Stimulated activated CD4-positive, alpha-beta T cell treated with anti-CD3 and anti-CD28 coated beads, Interleukin-4, amount 100 ng/mL, for 4 hours (primary cell): ENCODE data around the gene MCTP1.

Experiments
- DNase-seq, 2 experiments: peaks; one replicate each; pipeline ENCODE4 v3.0.0-alpha.2; 2020

Gene MCTP1

GRCh38 chr5:95069021-95069420 lies 215.9 kb downstream of the MCTP1 start:
- DNase-seq, result no peak

DNA sequence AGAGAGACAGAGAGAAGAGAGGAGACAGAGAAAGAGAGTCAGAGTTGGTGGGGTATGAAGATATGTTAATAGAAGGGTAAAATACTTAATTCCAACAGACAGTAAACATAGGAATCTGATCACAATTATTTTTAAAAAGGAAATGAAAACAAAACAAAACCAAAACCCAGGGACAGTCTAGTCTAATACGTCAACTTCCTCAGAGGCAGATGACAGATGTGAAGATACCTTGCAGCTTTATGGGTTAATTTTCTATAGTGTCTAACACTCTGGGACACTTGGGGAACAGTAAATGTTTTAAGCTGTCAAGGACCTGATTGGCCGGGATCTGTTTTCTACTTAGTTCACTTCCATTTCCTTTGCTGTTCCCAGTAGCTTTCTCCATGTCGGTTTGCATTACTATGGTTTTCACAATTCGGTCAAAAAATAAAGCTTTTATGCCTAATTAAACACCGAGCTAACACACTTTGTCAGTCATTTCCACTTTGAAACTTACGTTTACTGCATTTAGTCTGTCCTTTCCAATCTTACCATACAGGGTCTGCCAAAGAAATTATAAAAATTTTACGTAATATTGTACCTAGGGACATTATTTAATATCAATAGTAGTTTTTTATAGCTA lies 216.5 kb downstream of the MCTP1 start:
- DNase-seq, result no peak

DNA sequence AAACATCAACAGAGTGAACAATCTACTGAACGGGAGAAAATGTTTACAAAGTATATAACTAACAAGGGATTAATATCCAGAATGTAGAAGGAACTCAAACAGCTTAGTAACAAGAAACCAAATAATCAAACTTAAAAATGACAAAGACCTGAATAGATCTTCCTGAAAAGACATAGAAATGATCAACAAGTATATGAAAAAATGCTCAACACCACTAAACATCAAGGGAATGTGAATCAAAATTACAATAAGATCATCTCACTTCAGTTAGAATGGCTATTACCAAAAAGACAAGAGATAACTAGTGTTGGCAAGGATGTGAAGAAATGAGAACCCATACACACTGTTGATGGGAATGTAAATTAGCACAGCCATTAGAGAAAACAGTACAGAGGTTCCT lies 218.8 kb downstream of the MCTP1 start:
- DNase-seq, result no peak

DNA sequence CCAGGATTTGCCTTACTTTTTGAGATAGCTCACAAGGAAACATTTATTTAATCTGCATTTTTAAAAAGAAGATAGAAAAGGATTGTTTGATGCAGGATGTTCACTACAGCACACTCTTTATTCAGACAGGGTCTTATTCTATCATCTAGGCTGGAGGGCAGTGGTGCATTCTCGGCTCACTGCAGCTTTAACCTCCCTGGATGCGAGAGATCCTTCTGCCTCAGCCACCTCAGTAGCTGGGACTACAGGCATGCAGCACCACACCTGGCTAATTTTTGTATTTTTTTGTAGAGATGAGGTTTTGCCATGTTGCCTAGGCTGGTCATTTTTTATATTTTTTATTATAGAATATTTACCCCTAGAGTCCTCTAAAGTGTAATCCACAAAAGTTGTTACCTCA lies 221.4 kb downstream of the MCTP1 start:
- DNase-seq, result no peak

- no peak for DNase-seq
Observed at GRCh38 chr5:95060098-95060497, 224.8 kb downstream of the MCTP1 start.

- DNase-seq, result no peak
Observed at GRCh38 chr5:95059636-95060035, 225.3 kb downstream of the MCTP1 start.

DNA sequence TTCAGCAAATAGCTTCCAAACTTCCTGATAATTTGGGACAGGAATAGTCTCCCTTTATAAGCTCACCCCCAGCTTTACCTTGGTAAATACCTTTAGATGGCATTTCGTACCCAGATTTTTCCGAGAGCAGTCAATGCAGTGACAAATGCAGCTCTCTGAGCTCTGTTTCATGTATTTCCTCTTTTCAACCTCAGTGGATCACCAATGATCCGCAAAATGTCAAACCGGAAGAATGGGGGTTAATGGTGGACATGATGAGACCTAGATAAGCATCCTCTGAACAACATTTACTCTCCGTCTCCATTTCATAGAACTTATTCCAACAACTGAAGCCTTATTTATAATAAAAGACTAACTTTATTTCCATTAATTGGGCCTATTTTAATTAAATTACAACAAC lies 227.3 kb downstream of the MCTP1 start:
- DNase-seq, result no peak

DNA sequence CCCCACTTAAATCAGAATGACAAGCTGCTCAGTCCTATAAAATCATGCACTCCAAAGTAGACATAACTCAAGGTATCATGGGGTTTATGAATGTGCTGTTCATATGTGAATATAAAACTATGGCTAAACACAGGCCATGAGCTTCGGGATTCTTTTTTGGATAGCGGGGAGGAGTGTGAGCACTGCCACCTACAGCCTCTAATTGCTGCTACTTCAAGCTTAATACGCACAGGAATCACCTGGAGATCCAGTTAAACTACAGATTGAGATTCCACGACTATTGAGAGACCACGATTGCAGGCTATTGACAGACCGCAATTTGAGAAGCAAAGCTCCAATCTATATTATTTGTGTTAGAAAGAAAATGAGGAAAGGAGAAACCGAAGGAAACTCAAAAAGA lies 231.6 kb downstream of the MCTP1 start:
- DNase-seq, result no peak

GRCh38 chr5:95050708-95051107 lies 234.2 kb downstream of the MCTP1 start:
- no peak for DNase-seq

DNA sequence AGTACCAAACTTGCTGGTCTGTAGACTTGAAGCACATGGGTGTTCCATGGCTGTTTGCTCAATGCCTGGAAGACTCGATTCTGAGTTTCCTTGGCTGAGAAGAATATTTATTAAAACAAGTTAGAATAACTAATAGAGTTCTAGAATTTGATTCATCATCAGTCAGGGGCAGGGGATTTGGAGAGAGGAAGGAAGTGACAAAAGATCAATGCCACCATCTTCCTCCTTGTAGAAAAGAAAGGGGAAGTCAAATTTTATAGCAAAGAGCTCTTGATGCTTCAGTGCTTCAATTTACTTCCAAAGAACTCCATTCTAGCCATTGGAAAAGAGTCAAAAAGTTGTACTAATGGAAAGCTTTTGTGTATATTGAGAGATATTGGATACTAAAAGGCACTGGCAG lies 236.3 kb downstream of the MCTP1 start:
- DNase-seq, result no peak

- DNase-seq, result no peak
Observed at GRCh38 chr5:95045181-95045965, 239.5 kb downstream of the MCTP1 start.

DNA sequence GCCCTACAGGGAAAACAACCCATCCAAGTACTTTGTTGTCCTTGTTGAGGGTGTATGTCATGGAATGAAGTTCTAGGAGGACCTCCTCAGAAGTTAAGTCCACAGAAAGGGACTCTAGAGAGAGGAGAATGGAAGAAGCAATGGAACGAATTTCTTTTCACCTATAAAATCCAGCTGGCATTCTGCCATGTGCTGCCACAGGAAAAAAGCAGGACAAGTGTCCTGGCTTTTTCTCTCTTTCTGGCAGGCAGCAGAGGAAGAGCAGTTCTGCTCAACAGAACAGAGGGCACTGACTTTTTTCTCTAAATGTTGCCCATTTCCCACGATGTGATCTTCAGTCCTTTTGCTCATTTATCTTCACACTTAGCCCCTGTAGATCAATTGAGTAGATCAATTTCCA lies 240.8 kb downstream of the MCTP1 start:
- no peak for DNase-seq

- no peak for DNase-seq
Observed at GRCh38 chr5:95043648-95044047, 241.2 kb downstream of the MCTP1 start.

DNA sequence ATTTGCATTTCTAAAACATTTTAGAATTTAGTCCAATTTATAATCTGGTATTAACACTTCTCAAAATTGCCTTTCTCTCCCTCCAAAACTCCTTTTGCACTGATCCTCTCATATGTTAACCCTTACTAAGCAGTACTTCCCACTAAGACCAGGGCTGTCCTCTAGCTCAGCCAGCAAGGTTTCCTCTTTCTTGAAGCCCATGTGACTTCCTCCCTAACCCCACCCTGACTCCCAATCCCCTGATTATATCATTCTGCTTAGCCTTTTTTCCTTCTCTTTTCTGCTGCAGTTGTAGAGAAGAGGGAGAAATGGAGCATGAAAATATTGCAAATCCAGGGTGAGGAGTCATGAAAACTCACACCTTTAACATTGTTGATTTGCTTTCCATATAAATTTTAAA lies 241.7 kb downstream of the MCTP1 start:
- no peak for DNase-seq

GRCh38 chr5:95042037-95042436 lies 242.9 kb downstream of the MCTP1 start:
- DNase-seq, result no peak

- no peak for DNase-seq
Observed at GRCh38 chr5:95035891-95036685, 248.8 kb downstream of the MCTP1 start.

- DNase-seq, result no peak
Observed at GRCh38 chr5:95032801-95033200, 252.1 kb downstream of the MCTP1 start.

- DNase-seq, result no peak
Observed at GRCh38 chr5:95029569-95030366, 255.1 kb downstream of the MCTP1 start.

DNA sequence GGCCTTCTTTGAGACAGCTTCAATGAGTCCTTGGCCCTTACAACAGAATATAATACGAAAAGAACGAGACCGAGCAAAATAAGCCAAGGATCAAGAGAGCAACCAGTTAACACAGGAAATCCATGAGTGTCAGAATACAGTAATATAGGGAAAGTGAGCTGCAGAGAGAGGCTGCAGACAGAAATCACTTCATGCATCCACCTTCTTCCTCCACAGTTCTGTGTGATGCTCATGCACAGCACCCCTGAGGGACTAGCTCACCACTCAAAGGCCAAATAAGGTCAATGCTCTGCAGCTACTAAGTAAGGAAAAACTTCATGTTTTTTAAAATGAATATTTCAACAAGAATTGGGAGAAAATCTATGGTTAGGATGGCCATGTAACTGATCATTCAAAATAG lies 257.1 kb downstream of the MCTP1 start:
- no peak for DNase-seq

DNA sequence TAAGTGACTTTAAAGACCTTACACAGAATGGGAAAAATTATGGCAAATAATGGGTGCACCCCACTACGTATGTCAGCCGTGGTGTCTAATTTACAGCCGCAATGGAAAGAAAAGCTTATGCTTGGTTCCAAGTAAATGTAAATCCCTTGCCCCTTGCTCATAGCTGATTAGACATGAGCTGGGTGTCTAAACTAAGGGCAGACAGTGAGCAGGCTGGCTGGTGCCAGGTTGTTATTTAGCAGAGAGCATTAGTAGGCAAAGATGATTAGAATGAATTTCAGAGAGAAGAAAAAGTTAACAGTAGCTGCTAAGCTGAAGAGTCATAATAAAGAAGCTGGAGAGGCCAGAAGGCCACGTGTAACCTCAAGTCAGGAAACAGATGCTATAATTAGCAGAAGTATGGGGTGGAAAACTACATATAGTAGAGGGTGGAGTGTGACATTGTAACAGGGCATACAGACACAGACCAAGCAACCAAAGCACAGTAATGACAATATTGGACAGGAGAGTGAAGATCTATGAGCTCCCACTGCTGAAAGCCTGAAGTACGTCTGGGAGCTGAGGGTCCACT lies 257.7 kb downstream of the MCTP1 start:
- no peak for DNase-seq

- DNase-seq, result no peak
Observed at GRCh38 chr5:95026718-95027117, 258.2 kb downstream of the MCTP1 start.

DNA sequence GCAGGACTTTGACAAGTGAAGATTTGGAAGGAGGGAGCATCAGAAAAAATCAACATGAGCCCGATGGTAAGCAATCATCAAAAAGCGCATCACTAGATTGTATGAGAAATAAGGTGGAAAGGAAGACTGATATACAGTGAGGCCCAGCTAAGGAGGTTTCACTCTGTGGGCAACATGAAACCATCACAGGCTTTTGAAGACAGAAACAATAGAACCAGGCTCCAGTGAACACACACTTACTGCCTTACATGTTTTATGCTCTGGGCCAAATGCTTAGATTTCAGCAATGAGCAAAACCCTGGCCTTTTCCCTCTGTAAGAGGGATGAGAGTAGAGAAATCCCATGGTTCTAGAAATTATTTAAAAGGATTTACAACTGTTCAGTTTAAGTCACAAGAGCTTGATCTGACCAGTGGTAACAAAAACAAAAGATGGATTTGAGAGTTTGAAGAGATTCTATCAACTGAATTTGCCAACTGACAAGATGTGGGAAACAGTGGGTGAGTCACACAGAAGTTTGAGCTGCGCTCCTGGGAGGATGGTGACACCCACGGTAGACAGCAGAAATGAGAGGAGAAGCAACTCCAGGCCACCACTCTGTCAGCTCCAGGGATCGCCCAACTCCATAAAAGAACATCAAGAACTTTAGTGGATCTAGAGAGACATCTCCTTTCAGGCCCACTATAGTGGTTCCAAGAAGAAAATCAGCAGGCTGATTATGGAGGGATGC lies 261.8 kb downstream of the MCTP1 start:
- DNase-seq, result no peak
